GM18499 (cell line): Measurements from ENCODE around the gene GUCA2B.

Source experiments
- ATAC-seq: cut with Tn5 transposase; IDR thresholded peaks from one replicate; pipeline ENCODE4 v1.9.1; 2021; ENCODE audit warnings: moderate number of reproducible peaks; ENCODE audit not compliant: insufficient read depth, unreplicated experiment

Gene GUCA2B

GRCh38 chr1:42165511-42166210 lies 12.5 kb downstream of the GUCA2B start:
- ATAC-seq = no peak

GRCh38 chr1:42167611-42168390 lies 14.6 kb downstream of the GUCA2B start:
- ATAC-seq = no peak

GRCh38 chr1:42168391-42168670 lies 15.1 kb downstream of the GUCA2B start:
- ATAC-seq = no peak

- no peak for ATAC-seq
Measured at GRCh38 chr1:42168763-42169162, 15.6 kb downstream of the GUCA2B start.

GRCh38 chr1:42170779-42171621 lies 17.8 kb downstream of the GUCA2B start:
- ATAC-seq = no peak

- ATAC-seq = no peak
Measured at GRCh38 chr1:42171679-42172266, 18.6 kb downstream of the GUCA2B start.

GRCh38 chr1:42172381-42173133 lies 19.3 kb downstream of the GUCA2B start:
- no peak for ATAC-seq

- no peak for ATAC-seq
Measured at GRCh38 chr1:42173155-42173933, 20.1 kb downstream of the GUCA2B start.

- no peak for ATAC-seq
Measured at GRCh38 chr1:42173961-42174735, 20.9 kb downstream of the GUCA2B start.

- no peak for ATAC-seq
Measured at GRCh38 chr1:42175314-42176054, 22.3 kb downstream of the GUCA2B start.

GRCh38 chr1:42176902-42177519 lies 23.8 kb downstream of the GUCA2B start:
- ATAC-seq = no peak

GRCh38 chr1:42177541-42177981 lies 24.4 kb downstream of the GUCA2B start:
- no peak for ATAC-seq

- ATAC-seq = no peak
Measured at GRCh38 chr1:42178249-42178648, 25.0 kb downstream of the GUCA2B start.

GRCh38 chr1:42179275-42179674 lies 26.1 kb downstream of the GUCA2B start:
- ATAC-seq = no peak

GRCh38 chr1:42179900-42180329 lies 26.7 kb downstream of the GUCA2B start:
- ATAC-seq = no peak

GRCh38 chr1:42181687-42182086 lies 28.5 kb downstream of the GUCA2B start:
- no peak for ATAC-seq

GRCh38 chr1:42183210-42183956 lies 30.2 kb downstream of the GUCA2B start:
- ATAC-seq = no peak
